ENCODE results near the gene FBN1. TPM values are rescaled to one million over a fixed set of nuclear protein-coding genes. Genes with fewer than 3 reads are reported as not detected.
A peak's percentile ranks its signal among the peaks of the same experiment; 100 is the strongest.

Gene FBN1
- total and polyA plus RNA-seq, 2 donors (not counting 3 experiments of a cell fraction or from before 2014, with no cell fraction given): 107 to 111 TPM

GRCh38 chr15:48643206-48643605, 2.3 kb downstream of the FBN1 start:
- FAIRE-seq: peak; percentile 73
- Histone ChIP-seq H3K4me2 (ENCODE audit: insufficient read depth, low read length) (peak overlapping the region; percentile 98), H3K9ac (replicated peaks; ENCODE audit: extremely low read depth, insufficient read depth, low read length) (peak overlapping the region; percentile 86), H3K4me3 (replicated peaks in 1 of 3; ENCODE audit: insufficient read depth in 1 of 3, low read depth in 1 of 3, low read length in 3 of 3) (peak overlapping the region in 2 of 3 experiments; percentile 50 to 92), H2AFZ (ENCODE audit: low read depth, low read length) (no peak overlapping the region), H4K20me1 (replicated peaks; ENCODE audit: control insufficient read depth, extremely low read depth, insufficient read depth, low read length) (no peaks in the 10 kb centered on the region), H3K27me3 (ENCODE audit: control insufficient read depth in 2 of 2, insufficient read depth in 2 of 2, low read length in 2 of 2) (no peaks in the 10 kb centered on the region), H3K9me3 (replicated peaks; ENCODE audit: control insufficient read depth, insufficient read depth, low read length) (no peaks in the 10 kb centered on the region), H3K4me1 (ENCODE audit: control insufficient read depth, extremely low read depth, insufficient read depth, low read length) (peaks cover 34% of the 10 kb centered on the region), H3K36me3 (ENCODE audit: control insufficient read depth in 2 of 2, extremely low read depth in 1 of 2, insufficient read depth in 2 of 2, low read length in 2 of 2) (no peaks in the 10 kb centered on the region), H3K79me2 (ENCODE audit: control insufficient read depth, insufficient read depth, low read length) (peaks cover 13% of the 10 kb centered on the region), H3K9me1 (replicated peaks; ENCODE audit: control insufficient read depth, extremely low read depth, insufficient read depth, low read length) (no peaks in the 10 kb centered on the region), H3K27ac (ENCODE audit: insufficient read depth, low read depth, low read length) (no peak overlapping the region)
- ChIA-PET POLR2A (no interaction called here), CTCF (interaction anchor here (0.9 to 1.7 kb wide), 3 partner anchors 158 to 287 kb away, joined by 4 to 11 read pairs (median 5); no protein-coding TSS in a partner anchor)
- TF ChIP-seq MAX (IDR thresholded peaks at IDR 0.05; ENCODE audit: insufficient read depth, insufficient read length) (no peak), JUN (IDR thresholded peaks at IDR 0.05; ENCODE audit: borderline replicate concordance, insufficient read depth, insufficient read length, low read depth) (no peak), MYC (IDR thresholded peaks at IDR 0.05; ENCODE audit: low read depth, low read length) (no peak), POLR2A (IDR thresholded peaks at IDR 0.05; ENCODE audit: low read depth, low read length) (no peak), GATA2 (IDR thresholded peaks at IDR 0.05; ENCODE audit: insufficient read depth, insufficient read length, low read depth, low read length) (no peak), CTCF (IDR thresholded peaks at IDR 0.05; ENCODE audit: extremely low read depth in 1 of 2, insufficient read depth in 1 of 2, low read depth in 1 of 2, low read length in 2 of 2) (no peak)
- dilution Hi-C loops (cut with MboI; ENCODE audit: extremely low pct_ligation_motif_present, low sequenced_read_pairs) (no loop called here), intact Hi-C loops (cut with micrococcal nuclease) (loop anchor here (1.0 to 10.0 kb wide), 3 partner anchors 132 to 158 kb away; no protein-coding TSS in a partner anchor)
- BruUV-seq (replicated peaks): TSS peak; percentile 11
- peak; percentile 58 for DNase-seq (ENCODE audit: low read depth, low spot score)

Measured in endothelial cell of umbilical vein (primary cell).